HepG2 (cell line): ENCODE measurements around the gene SCARF1. TPM values are rescaled to one million over a fixed set of nuclear protein-coding genes. Genes with fewer than 3 reads are reported as not detected.

ENCODE experiments used
- ARNTL ChIP-seq: sonication (generic); formaldehyde crosslinking; IDR thresholded peaks from 2 replicates; pipeline ENCODE4 v1.4.0; 2020; ENCODE audit warnings: mild to moderate bottlenecking, missing genetic modification reagents
- CREB1 ChIP-seq, 2 experiments: fragments of 450-650 bp in 1 of 2; IDR thresholded peaks; 2 replicates each; pipeline ENCODE4 v1.6.1; 2016 to 2017; ENCODE audit warnings: control low read depth in 1 of 2, mild to moderate bottlenecking in 1 of 2, missing compliant biosample characterization in 1 of 2, missing genetic modification characterization in 1 of 2
- KAT8 ChIP-seq: IDR thresholded peaks from 2 replicates; pipeline ENCODE4 v1.6.1; 2016; ENCODE audit warnings: missing genetic modification reagents, missing compliant biosample characterization
- KLF12 ChIP-seq: sonication (generic); formaldehyde crosslinking; IDR thresholded peaks from 2 replicates; pipeline ENCODE4 v1.4.0; 2020; ENCODE audit warnings: missing genetic modification reagents, borderline replicate concordance
- KMT2B ChIP-seq: IDR thresholded peaks from 2 replicates; pipeline ENCODE4 v1.6.1; 2016; ENCODE audit warnings: missing genetic modification reagents, missing compliant biosample characterization
- PAF1 ChIP-seq: IDR thresholded peaks from 2 replicates; pipeline ENCODE4 v1.6.1; 2016; ENCODE audit warnings: missing genetic modification reagents, missing compliant biosample characterization
- PAX8 ChIP-seq: sonication (generic); formaldehyde crosslinking; IDR thresholded peaks from 2 replicates; pipeline ENCODE4 v1.8.0; 2022; ENCODE audit warnings: mild to moderate bottlenecking, missing genetic modification reagents, borderline replicate concordance
- RBM39 ChIP-seq: fragments of 200-400 bp; formaldehyde crosslinking; IDR thresholded peaks from one replicate; pipeline ENCODE4 v1.6.1; 2018; ENCODE audit warnings: antibody characterized with exemption, mild to moderate bottlenecking, low read depth, low read length; ENCODE audit not compliant: poor library complexity, severe bottlenecking
- SOX13 ChIP-seq, 3 experiments: fragments of 450-650 bp in 1 of 3; sonication (generic) in 1 of 3; formaldehyde crosslinking in 1 of 3; IDR thresholded peaks in 2 of 3; conservative IDR thresholded peaks in 1 of 3; 2 replicates each; pipeline versions ENCODE4 v1.5.0 to v1.6.1; 2016 to 2020; ENCODE audit warnings: antibody characterized with exemption in 1 of 3, mild to moderate bottlenecking in 1 of 3, missing compliant biosample characterization in 1 of 3, missing genetic modification reagents in 1 of 3, moderate library complexity in 1 of 3
- TRIM24 ChIP-seq: sonication (generic); formaldehyde crosslinking; IDR thresholded peaks from 2 replicates; pipeline ENCODE4 v1.8.0; 2022; ENCODE audit warnings: mild to moderate bottlenecking, missing genetic modification reagents
- ZFX ChIP-seq: sonication (generic); formaldehyde crosslinking; IDR thresholded peaks from 2 replicates; pipeline ENCODE4 v1.4.0; 2020; ENCODE audit warnings: mild to moderate bottlenecking, low read depth, missing genetic modification reagents, moderate library complexity
- ZFYVE20 ChIP-seq: sonication (generic); formaldehyde crosslinking; IDR thresholded peaks from 2 replicates; pipeline ENCODE4 v1.8.0; 2023; ENCODE audit warnings: low read depth, mild to moderate bottlenecking, moderate library complexity, missing genetic modification reagents, borderline replicate concordance
- ZNF562 ChIP-seq: sonication (generic); formaldehyde crosslinking; IDR thresholded peaks from 2 replicates; pipeline ENCODE4 v1.8.0; 2022; ENCODE audit warnings: missing genetic modification reagents, borderline replicate concordance
- ZNF768 ChIP-seq: sonication (generic); formaldehyde crosslinking; IDR thresholded peaks from 2 replicates; pipeline ENCODE4 v1.4.0; 2020; ENCODE audit warnings: missing genetic modification reagents
- polyA plus RNA-seq, 8 experiments: library from polyadenylated mRNA; depleted of rRNA in 3 of 8; stranded (reverse) in 7 of 8; unstranded in 1 of 8; fragments of >200 nt; fragmentation: Illumina TruSeq in 4 of 8; extraction: Trizol in 4 of 8; gene quantifications; 2 replicates each; pipeline versions ENCODE4 v1.2.1 to v1.2.3, GENCODE V29; 2011 to 2016; ENCODE audit warnings: low read depth in 4 of 8, missing spikeins in 1 of 8, mixed read lengths in 1 of 8; ENCODE audit not compliant: insufficient read depth in 1 of 8
- total RNA-seq, 5 experiments: library from RNA; depleted of rRNA; stranded (reverse); fragments of >200 nt; fragmentation: Illumina TruSeq; extraction: Trizol; gene quantifications; 2 replicates each; pipeline ENCODE4 v1.2.3, GENCODE V29; 2016; ENCODE audit warnings: low read depth in 1 of 5
- TF ChIP-seq, protein P1 (sequence below): IDR thresholded peaks from 2 replicates; pipeline ENCODE4 v1.6.1; 2016; ENCODE audit warnings: missing compliant biosample characterization, missing genetic modification reagents, borderline replicate concordance
- TF ChIP-seq, protein P2 (sequence below): sonication (generic); formaldehyde crosslinking; IDR thresholded peaks from 2 replicates; pipeline ENCODE4 v1.4.0; 2020; ENCODE audit warnings: missing genetic modification reagents
- TF ChIP-seq, protein P3 (sequence below): sonication (generic); formaldehyde crosslinking; IDR thresholded peaks from 2 replicates; pipeline ENCODE4 v1.4.0; 2020; ENCODE audit warnings: missing genetic modification reagents
- TF ChIP-seq, protein P4 (sequence below): sonication (generic); formaldehyde crosslinking; IDR thresholded peaks from 2 replicates; pipeline ENCODE4 v1.5.1; 2020; ENCODE audit warnings: mild to moderate bottlenecking, moderate library complexity, missing genetic modification reagents
- TF ChIP-seq, protein P5 (sequence below): sonication (generic); formaldehyde crosslinking; IDR thresholded peaks from 2 replicates; pipeline ENCODE4 v1.8.1; 2023; ENCODE audit warnings: mild to moderate bottlenecking, missing genetic modification reagents

SCARF1 gene
- total and polyA plus RNA-seq, 2 of the 13 experiments (the other 11 are each of a cell fraction or from before 2014, with no cell fraction given) = 0.24 to 0.71 TPM

DNA sequence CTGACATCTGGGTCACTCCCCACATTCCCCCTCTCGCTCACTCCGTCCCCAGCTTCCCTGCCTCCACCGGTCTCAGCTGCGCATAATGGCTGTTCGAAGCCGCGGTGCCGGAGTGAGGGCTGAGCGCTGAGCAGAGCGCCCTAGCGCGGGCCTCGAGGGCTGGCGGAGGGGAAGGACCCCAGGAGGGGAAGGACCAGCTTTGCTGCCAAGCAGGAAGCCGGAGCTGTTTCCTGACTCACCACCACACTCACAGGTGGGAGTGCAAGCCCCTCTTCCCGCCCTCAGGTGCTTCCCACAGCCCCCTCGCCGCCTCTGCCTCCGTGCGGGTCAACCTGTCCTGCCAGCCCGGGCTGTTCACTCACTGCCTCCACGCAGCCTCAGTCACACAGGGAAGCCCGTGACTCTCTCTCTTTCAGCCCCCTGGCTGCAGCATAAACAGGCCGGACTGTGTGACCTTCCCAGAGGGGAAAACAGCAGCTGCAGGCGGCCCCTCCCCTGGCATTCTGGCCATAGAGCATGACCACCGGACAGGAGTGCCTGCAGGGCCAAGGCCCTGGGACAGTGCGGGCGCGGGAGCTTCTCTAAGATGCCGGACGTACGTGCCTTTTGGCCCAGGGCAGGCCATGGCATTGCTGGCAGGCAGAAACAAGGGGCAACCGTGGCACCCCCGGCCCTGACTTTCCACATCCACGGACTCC lies 40.6 kb downstream of the SCARF1 start (continued):
- no peak for TF ChIP-seq TRIM24 (CRISPR knock-in tag)
- TF ChIP-seq ZFYVE20 (CRISPR knock-in tag) = no peak
- no peak for TF ChIP-seq SOX13 (IDR thresholded peaks at IDR 0.05)
- no peak for TF ChIP-seq SOX13 (CRISPR knock-in tag; conservative IDR thresholded peaks at IDR 0.05 in 1 of 2, IDR thresholded peaks at IDR 0.05 in 1 of 2)
- no peak for TF ChIP-seq ARNTL (CRISPR knock-in tag)
- TF ChIP-seq, protein P1, sequence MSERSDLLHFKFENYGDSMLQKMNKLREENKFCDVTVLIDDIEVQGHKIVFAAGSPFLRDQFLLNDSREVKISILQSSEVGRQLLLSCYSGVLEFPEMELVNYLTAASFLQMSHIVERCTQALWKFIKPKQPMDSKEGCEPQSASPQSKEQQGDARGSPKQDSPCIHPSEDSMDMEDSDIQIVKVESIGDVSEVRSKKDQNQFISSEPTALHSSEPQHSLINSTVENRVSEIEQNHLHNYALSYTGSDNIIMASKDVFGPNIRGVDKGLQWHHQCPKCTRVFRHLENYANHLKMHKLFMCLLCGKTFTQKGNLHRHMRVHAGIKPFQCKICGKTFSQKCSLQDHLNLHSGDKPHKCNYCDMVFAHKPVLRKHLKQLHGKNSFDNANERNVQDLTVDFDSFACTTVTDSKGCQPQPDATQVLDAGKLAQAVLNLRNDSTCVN = no peak
- no peak for TF ChIP-seq KLF12 (CRISPR knock-in tag)
- TF ChIP-seq PAX8 (CRISPR knock-in tag) = no peak
- peak; percentile 15; the same call in 1 of the 2 replicates for TF ChIP-seq ZNF768 (CRISPR knock-in tag)
- TF ChIP-seq PAF1 = no peak
- TF ChIP-seq, protein P2, sequence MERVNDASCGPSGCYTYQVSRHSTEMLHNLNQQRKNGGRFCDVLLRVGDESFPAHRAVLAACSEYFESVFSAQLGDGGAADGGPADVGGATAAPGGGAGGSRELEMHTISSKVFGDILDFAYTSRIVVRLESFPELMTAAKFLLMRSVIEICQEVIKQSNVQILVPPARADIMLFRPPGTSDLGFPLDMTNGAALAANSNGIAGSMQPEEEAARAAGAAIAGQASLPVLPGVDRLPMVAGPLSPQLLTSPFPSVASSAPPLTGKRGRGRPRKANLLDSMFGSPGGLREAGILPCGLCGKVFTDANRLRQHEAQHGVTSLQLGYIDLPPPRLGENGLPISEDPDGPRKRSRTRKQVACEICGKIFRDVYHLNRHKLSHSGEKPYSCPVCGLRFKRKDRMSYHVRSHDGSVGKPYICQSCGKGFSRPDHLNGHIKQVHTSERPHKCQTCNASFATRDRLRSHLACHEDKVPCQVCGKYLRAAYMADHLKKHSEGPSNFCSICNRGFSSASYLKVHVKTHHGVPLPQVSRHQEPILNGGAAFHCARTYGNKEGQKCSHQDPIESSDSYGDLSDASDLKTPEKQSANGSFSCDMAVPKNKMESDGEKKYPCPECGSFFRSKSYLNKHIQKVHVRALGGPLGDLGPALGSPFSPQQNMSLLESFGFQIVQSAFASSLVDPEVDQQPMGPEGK (CRISPR knock-in tag) = peak; percentile 66; the same call in 1 of the 2 replicates
- no peak for TF ChIP-seq KAT8 (CRISPR knock-in tag)
- TF ChIP-seq, protein P3, sequence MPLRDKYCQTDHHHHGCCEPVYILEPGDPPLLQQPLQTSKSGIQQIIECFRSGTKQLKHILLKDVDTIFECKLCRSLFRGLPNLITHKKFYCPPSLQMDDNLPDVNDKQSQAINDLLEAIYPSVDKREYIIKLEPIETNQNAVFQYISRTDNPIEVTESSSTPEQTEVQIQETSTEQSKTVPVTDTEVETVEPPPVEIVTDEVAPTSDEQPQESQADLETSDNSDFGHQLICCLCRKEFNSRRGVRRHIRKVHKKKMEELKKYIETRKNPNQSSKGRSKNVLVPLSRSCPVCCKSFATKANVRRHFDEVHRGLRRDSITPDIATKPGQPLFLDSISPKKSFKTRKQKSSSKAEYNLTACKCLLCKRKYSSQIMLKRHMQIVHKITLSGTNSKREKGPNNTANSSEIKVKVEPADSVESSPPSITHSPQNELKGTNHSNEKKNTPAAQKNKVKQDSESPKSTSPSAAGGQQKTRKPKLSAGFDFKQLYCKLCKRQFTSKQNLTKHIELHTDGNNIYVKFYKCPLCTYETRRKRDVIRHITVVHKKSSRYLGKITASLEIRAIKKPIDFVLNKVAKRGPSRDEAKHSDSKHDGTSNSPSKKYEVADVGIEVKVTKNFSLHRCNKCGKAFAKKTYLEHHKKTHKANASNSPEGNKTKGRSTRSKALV (CRISPR knock-in tag) = no peak
- no peak for TF ChIP-seq ZNF562 (CRISPR knock-in tag)
- no peak for TF ChIP-seq RBM39
- no peak for TF ChIP-seq KMT2B (CRISPR knock-in tag)
- TF ChIP-seq ZFX (CRISPR knock-in tag) = peak; percentile 45
- no peak for TF ChIP-seq CREB1 (IDR thresholded peaks at IDR 0.05)
- TF ChIP-seq CREB1 (CRISPR knock-in tag; IDR thresholded peaks at IDR 0.05) = no peak
- TF ChIP-seq, protein P4, sequence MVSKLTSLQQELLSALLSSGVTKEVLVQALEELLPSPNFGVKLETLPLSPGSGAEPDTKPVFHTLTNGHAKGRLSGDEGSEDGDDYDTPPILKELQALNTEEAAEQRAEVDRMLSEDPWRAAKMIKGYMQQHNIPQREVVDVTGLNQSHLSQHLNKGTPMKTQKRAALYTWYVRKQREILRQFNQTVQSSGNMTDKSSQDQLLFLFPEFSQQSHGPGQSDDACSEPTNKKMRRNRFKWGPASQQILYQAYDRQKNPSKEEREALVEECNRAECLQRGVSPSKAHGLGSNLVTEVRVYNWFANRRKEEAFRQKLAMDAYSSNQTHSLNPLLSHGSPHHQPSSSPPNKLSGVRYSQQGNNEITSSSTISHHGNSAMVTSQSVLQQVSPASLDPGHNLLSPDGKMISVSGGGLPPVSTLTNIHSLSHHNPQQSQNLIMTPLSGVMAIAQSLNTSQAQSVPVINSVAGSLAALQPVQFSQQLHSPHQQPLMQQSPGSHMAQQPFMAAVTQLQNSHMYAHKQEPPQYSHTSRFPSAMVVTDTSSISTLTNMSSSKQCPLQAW (CRISPR knock-in tag) = peak; percentile 28; the same call in 1 of the 2 replicates
- TF ChIP-seq, protein P5, sequence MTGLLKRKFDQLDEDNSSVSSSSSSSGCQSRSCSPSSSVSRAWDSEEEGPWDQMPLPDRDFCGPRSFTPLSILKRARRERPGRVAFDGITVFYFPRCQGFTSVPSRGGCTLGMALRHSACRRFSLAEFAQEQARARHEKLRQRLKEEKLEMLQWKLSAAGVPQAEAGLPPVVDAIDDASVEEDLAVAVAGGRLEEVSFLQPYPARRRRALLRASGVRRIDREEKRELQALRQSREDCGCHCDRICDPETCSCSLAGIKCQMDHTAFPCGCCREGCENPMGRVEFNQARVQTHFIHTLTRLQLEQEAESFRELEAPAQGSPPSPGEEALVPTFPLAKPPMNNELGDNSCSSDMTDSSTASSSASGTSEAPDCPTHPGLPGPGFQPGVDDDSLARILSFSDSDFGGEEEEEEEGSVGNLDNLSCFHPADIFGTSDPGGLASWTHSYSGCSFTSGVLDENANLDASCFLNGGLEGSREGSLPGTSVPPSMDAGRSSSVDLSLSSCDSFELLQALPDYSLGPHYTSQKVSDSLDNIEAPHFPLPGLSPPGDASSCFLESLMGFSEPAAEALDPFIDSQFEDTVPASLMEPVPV (CRISPR knock-in tag) = no peak
